Activated CD4-positive, alpha-beta T cell treated with anti-CD3 and anti-CD28 coated beads for 48 hours (primary cell): ENCODE measurements around the gene MCRS1.
A peak's percentile ranks its signal among the peaks of the same experiment; 100 is the strongest.
"Not testable (repeated sequence)": the region's sequence is repeated elsewhere in the genome, so short reads cannot be mapped to it uniquely, and the experiment has no call there.

ENCODE experiments used
- DNase-seq: peaks from one replicate; pipeline ENCODE4 v3.0.0-alpha.2; 2020

Gene MCRS1, protein sequence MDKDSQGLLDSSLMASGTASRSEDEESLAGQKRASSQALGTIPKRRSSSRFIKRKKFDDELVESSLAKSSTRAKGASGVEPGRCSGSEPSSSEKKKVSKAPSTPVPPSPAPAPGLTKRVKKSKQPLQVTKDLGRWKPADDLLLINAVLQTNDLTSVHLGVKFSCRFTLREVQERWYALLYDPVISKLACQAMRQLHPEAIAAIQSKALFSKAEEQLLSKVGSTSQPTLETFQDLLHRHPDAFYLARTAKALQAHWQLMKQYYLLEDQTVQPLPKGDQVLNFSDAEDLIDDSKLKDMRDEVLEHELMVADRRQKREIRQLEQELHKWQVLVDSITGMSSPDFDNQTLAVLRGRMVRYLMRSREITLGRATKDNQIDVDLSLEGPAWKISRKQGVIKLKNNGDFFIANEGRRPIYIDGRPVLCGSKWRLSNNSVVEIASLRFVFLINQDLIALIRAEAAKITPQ

DNA sequence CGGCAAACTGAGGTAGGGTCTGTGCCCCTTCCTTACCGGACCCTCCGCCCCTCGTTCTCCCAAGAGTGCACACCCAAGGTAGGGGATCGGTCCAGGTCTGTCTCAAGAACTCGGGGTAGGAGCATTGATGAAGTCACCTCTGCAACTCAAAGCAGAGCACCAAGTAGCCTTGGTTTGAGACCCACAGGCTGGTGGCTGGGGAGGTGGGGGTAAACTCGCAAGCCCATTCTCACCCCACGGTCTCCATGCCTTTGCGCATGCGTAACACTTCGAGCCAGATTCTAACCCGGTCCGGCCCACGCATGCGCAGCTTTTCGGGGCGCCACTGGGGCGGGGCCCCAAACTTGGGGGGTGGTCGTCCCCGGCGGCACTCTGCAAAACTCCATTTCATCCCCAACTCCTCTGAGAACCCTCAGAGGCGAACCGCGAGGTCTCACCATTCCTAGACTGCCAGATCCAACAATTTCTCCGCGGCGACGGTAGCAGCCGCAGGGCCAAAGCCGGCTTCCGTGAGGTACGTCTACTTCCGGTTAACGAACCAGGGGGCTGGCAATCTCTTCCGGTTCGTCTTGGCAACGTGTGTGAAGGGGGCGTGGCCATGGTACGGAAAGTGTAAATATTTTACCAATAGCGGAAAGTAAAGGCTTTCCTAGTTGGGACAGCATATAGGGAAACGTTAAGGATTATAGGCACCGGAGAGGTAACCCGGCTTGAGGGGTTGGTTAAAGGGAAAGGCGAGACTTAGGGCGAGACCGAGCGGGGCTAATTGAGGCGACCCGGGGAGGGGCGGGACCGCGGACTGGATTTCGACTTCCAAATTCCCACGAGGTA is at the start of gene MCRS1:
Gene MCRS1, minus strand, starts transcription at position 532 of the 831 bp plus-strand sequence. CDS start 1,411 bp downstream, outside the sequence.
- DNase-seq: peak; percentile 91

DNA sequence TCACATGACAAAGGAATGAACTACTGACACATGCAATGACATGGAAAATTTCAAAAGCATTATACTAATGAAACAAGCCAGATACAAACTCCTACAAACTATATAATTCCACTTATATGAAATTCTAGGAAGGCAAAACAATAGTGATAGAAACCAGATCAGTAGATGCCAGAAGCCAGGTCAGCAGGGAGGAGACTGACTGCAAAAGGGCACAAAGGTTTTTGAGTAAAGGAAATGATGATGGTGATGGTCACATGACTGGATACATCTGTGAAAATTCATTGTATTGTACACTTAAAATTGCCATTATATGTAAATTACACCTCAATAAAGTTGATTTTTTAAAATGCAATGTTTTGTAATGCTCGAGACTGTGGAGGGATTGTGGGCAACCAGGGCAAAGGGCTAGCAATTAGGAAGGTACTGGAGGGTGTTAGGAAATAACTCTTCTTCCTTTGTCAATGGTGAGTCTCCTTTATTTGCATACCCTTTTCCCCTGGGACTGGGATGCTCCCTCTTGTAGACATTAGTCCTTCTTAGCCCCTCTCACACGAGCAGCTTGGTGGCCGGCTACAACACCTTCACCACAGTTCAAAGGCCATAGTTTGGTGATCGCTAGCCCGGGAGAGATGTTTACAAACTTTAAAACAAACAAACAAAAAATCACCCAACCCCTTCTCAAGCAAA is 48.7 kb upstream of the MCRS1 start:
- DNase-seq: no peak

DNA sequence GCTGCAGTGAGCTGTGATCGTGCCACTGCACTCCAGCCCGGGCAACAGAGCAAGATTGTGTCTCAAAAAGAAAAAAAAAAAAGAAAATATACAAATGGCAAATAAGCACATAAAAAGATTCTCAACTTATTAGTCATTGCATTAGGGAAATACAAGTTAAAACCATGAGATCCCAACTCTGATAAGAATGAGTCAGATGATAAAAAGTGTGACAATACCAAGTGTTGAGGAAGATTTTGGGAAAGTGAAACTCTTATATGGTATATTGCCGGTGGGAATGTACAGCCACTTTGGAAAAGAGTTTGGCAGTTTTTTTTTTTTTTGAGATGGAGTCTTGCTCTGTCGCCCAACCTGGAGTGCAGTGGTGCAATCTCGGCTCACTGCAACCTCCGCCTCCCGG is 47.8 kb upstream of the MCRS1 start:
- no peak for DNase-seq

DNA sequence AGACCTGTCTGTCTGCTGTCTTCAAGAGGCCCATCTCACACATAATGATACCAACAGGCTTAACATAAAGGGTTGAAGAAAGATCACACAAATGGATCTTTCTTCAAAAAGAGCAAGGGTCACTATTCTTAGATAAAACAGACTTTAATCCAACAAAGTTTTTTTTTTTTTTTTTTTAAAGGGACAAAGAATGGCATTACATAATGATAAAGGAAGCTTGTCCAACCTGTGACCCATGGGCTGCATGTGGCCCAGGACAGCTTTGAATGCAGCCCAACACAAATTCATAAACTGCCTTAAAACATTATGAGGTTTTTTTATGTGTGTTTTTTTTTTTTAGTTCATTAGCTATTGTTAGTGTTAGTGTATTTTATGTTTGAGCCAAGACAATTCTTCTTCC is 44.3 kb upstream of the MCRS1 start:
- no peak for DNase-seq

DNA sequence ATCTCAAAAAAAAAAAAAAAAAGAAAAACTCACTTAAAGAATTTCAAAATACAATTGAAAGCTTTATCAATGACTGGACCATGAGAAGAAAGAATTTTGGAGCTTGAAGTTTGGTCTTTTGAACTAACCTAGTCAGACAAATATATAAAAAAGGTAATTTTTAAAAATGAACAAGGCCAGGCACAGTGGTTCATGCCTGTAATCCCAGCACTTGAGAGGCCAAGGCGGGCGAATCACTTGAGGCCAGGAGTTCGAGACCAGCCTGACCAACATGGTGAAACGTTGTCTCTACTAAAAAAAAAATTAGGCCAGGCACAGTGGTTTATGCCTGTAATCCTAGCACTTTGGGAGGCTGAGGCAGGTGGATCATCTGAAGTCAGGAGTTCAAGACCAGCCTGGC is 42.8 kb upstream of the MCRS1 start:
- DNase-seq: not testable (repeated sequence)

DNA sequence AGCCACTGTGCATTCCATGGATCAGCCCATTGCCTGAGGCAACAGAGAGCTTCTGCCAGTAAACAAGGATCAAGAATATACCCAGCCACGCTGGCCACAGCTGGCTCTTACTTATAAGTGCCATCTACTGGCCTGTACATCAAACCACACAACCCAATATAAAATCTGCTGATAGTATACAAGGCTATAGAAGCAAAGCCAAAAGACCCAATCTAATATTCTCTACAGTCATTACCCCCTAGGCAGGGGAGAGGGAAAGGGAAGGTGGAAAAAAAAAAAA is 41.9 kb upstream of the MCRS1 start:
- DNase-seq: no peak

DNA sequence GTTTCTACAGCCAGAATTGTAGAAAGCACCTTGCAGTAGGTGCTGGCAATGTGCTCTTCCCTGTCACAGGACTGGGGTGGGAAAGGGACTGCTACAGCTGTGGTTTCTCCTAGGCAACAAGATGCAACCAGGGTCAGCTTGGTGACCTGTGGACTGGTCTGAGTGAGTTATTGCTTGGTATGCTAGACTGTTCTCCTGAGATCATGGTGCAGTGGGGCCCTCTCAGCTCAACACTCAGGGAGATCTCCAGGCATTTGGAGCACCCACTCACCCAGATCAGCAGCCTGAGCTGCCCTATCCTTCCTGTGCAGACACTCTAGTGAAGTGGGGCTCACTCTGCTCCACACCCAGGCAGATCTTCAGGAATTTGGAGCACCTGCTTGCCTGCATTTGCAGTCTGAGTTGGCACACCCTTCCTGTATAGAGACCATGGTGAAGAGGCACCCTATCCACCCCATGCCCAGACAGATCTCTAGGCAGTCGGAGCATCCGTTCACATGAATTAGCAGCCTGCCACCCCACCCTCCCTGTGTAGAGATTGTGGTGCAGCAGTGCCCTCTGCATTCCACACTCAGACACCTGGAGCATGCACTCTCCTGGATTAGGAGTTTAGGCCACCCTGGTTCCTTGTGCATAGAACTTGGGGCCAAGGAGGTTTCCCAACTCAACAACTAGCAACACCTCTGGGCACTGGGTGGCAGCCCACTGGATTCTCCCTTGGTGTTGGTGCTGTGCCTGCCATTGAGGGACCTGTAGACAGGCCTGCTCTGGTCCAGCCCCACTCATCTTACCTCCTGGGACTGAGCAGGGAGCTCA is 41.3 kb upstream of the MCRS1 start:
- DNase-seq: no peak

DNA sequence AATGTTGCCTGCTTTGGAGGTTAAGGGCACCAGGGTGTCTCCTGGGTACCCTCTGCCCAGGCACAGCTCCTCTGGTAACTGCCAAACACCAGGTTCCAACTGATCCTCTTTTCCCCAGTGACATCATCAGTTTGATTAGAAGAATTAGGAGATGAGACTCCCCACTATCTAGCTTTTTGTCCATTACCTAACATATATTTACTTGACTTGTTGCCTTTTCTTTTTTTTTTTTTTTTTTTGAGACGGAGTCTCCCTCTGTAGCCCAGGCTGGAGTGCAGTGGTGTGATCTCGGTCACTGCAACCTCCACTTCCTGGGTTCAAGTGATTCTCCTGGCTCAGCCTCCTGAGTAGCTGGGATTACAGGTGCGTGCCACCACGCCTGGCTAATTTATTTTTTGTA is 37.6 kb upstream of the MCRS1 start, which contains the start of gene FAM186B:
Gene FAM186B, minus strand, starts transcription at position 101 of the 400 bp plus-strand sequence. CDS start 162 bp downstream, outside the sequence.
- not testable (repeated sequence) for DNase-seq

DNA sequence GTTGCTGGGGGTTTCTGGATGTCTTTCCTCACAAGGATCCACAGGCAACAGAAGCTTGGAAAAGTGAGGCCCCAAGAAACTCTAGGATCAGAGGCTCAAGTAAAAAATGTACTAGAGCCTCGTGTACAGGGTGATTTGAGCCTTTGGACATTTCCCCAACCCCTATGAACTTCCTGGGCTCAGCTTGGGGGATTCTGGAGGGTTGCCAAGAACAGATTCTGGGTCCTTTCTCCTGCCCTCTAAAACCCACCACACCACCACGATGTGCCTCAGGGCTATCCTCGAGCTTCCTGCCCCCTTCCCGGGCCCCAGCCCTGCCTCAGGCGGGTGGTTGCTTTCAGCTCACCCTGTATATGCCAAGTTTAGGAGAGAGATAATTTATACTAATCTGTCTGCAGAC is 36.9 kb upstream of the MCRS1 start:
- no peak for DNase-seq

DNA sequence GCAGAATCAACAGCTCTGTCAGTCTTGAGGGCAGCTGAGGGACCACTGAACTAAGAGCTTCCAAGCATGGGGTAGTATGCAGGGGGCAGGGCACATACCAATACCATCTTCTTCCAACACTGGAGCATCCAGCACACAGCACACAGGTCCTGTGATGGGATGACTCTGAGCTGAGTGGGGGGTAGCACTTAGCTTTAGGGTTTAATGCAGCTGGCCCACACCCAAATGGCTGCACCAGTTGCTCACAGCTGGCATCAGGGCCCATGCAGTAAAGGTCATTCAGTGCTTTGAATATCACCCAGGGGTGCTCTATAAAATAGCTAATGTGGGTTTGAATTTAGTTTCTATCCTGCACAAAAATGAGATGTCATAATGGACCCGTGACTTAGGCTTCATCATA is 35.8 kb upstream of the MCRS1 start:
- DNase-seq: no peak

DNA sequence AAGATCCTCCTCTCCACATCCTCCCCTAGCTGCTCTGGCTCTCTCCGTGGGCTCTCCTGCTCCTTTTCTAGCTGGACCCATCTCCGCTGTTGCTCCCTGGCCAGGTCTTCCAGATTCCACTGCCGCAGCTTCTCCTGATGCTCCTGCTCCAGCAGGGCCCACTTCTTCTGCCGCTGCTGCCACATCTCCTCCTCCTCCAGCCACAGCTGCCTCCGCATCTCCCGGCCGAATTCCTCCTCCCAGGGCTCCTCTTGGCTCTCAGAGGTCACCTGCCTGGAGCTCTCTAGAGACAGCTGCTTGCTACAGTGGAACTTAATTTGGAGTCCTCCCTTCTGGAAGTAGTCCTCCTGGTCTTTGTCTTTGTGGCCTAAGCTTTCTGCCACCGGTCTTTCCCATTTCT is 32.0 kb upstream of the MCRS1 start:
- no peak for DNase-seq

DNA sequence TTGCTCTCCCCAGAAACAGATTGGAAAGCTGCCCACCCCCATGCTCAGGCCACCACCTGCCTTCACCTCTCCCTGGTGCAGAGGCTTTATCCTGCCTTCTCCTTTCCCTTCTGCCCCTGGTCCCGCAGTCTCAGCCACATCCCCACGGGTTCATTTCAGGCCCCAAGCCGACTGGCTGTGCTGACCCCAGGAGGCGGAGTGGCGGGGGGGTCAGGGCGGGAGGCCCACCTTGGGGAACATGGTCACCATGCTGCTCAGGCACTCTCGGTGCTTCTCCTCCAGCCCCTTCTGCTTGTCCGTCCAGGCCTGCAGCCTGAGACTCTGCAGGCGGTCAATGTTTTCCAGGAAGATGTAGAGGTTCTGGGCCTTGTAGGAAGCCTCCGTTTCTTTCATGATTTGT is 30.6 kb upstream of the MCRS1 start:
- no peak for DNase-seq

DNA sequence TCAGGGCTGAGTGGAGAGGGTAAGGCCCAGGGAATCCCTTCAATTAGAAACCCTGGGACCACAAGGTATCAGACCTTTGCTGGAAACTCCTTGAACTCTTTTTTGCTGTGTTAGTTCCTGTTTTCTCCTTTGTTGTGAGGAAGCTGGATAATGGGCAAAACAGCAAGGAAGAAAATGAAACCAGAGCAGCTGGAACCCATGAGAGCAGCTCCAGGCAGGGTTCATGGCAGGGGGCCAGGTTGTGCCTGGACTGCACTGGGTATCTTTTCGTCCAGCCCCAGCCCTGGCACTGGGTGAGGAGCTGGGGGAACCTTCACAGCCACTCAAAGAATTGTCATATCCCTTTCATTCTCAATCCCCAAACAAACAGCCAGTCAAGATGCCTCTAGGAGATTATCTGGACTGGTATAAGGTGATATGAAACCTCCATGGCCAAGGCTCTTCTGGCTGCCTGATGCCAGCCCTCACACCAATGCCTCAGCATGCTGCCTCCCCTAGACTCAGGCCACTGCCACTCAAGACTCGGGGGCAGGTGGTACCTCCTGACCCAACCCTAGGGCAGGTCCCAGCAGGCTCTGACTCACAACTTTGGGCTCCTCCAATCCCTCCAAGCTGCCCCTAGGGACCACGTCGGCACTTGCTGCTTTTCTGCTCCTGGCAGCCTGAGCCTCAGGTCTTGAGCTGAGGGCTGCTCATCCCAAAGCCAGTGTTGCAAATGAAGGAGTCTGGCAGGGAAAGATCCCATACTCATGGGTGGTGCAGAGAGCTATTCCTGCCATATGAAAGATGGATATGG is 21.0 kb upstream of the MCRS1 start:
- no peak for DNase-seq

DNA sequence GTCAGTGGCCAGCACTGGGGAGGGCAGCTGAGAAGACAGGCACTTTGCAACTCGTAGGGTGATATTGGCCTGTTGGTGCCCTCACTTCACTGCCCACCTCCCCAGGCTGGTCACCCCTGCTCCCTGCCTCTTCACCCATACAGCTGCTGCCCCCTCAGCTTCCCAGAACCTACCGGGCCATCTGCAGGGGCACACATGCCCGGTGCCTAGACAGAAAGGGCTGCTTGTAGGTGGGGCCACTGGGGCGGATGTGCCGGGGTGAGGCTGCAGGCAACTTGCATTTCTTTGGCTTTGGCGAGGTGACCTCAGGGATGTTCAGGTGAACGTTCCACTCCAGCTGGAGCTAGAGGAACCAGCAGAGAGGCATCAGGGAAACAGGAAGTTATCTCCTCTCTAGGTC is 20.3 kb upstream of the MCRS1 start:
- no peak for DNase-seq

DNA sequence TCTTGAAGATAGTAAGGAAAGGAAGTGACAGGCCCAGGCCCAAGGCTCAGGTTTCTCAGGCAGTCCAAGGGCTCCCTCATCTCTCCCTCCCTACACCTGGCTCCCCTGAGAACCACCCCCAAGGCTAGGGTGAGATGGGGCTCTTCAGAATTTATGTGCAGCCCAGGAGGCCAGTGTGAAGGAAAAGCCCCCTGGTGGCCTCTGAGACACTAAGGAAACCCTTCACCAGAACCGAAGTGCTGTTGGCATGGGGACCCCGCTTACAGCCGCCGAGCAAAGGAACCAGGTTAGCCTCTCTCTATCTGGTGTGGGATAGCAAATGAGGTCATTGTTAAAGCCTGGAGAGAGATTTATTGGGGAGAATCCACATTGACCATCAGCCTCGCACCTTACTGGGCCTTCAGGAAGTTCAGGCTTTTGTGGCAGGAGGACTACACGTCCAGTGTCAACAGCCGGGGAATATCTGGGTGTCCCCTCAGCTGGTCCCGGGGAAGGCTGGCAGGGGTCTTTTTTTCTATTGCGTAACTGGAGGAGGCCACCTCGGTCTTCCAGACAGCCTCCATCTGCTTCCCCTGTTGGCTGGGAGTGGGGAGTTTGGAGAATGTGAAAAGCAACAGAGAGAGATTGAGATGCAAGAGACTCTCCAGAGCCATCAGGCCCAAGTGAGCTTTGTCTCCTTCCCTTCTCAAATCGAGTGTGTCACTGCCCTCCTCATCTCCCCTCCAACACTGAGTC is 19.4 kb upstream of the MCRS1 start:
- DNase-seq: no peak

DNA sequence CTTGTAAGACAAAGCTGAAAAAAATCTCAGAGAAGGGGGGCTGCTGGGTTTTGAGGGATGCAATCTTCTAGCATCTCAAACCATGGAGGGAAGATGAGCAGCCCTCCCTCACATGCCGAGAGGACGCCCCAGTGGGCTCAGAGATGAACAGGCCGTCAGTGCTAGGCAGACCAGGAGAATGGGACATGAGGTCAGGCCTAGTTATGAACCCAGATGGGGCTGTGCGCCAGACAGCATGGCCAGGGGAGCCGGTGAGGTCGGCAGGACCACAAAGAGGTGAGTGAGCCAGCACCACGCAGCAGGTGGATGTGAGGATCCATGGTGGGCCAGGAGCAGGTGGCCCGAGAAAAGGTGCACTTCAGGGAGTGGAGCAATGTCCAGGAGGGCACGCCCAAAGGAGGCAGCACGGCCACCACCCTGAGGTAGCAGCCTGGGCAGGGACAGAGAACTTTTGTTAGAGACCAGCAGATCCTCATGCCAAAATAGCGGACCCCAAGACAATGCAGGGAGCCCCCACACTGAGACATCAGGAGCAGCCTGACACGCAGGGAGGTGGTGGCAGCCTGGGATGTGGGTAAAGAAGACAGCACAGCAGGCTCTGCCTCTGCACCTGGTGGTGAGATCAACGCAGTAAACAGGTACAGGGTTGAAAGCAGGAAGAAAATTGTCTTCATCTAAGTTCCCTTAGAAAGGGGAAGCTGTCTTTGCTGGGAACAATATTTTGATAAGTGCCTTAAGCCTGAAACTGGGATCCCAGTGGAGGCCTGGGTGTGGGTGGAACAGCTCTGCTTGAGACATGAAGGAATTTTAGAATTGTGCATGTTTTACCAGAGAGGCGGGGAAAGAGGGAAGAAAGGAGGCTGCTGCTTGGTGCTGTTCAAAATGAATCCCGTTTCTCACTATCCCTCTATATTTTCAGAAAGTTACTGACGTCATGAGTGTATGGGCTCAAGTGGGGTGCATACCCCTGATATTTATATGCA is 17.8 kb upstream of the MCRS1 start:
- no peak for DNase-seq

DNA sequence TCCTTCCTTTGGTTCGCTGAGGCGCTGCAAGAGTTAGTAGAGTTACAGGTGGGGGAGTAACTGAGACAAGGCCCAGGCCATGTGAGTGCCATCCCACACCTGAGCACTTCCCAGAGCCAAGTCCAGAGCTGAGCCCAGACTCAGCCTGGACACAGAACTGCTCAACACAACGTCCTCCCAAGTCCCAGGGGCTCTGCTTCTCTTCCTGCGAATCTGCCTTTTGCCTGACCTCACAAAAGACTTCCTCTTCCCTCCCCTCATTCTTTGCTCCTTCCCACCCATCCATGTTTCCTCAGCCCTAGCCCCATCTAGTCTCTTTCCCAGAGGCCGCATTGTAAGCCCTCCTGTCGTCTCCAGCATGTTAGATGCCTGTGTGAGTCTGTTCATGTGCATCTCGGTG is 16.6 kb upstream of the MCRS1 start:
- no peak for DNase-seq

DNA sequence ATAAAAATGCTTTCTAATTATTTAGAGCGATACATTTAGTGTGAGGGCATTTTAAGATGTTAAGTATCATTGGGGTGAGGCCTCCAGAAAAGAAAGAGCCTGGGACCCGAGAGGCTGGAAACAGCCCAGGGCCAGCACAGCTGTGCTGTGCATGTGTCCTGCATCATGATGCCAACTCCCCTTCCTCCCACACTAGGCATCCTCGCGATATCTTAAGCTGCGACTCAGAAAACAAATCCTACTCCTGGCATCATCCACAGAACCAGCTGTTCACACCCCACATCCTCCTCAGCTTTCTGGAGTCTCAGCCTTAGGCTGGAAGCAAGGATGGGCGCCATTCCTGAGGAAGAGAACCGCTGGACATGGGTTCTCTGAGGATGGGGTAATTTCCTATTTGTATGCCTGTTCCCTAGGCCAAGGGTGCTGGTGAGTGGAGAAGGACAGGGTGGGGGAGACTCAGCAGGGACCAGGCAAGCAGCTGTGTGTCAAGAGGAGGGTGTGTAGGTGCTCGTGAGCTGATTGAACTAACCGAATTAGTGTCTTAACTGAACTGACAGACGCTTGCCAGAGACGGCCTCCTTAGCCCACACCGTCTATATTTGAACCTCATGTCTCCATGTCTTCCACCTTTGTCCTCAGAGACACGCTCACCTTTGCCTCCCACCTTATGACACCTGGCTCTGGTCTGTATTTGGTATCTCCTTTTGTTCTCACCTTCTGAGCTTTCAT is 15.6 kb upstream of the MCRS1 start:
- no peak for DNase-seq

DNA sequence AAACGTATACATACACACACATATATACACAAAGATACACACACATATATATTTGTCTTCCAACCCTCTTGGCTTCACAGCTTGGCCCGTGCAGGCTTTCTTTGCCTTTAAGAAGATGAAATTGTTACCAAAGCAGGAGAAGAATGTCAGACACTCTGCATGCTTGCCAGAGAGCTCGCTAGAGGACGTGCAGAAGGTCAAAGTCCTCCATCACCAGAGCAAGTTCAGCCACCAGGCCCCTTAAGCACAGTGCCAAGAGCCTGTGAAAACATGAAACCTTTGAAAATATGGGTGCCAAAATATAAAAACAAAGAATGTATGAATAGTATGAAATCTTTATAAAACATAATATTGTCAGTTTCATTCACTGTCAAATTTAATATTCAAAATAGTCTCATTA is 14.9 kb upstream of the MCRS1 start:
- DNase-seq: no peak
